ENCODE measurements around the gene VPS72.
A peak's percentile ranks its signal among the peaks of the same experiment; 100 is the strongest.
"Not testable (repeated sequence)": the region's sequence is repeated elsewhere in the genome, so short reads cannot be mapped to it uniquely, and the experiment has no call there.

VPS72 gene

GRCh38 chr1:151189637-151190445 is at the start of gene VPS72:
TSS of gene VPS72 (minus strand) at chr1:151190197. CDS start at chr1:151190121, 76 bp downstream.
- peak; percentile 64 to 67 for DNase-seq (ENCODE audit: low read depth in 2 of 2)

DNA sequence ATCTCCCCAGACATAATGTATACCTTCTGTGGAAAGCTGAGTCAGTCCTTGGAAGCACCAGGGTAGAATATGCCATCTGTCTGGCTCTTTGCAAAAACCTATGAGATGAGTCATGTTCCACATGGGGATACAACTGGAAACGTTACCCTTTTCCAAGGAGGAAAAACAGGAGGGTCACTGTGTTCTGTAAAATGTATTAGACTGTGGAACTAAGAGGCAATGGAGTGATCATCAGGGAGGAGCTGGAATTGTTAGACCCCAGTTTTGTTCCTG is 48.4 kb upstream of the VPS72 start:
- peak; percentile 77 to 78 for DNase-seq (ENCODE audit: low read depth in 2 of 2)

DNA sequence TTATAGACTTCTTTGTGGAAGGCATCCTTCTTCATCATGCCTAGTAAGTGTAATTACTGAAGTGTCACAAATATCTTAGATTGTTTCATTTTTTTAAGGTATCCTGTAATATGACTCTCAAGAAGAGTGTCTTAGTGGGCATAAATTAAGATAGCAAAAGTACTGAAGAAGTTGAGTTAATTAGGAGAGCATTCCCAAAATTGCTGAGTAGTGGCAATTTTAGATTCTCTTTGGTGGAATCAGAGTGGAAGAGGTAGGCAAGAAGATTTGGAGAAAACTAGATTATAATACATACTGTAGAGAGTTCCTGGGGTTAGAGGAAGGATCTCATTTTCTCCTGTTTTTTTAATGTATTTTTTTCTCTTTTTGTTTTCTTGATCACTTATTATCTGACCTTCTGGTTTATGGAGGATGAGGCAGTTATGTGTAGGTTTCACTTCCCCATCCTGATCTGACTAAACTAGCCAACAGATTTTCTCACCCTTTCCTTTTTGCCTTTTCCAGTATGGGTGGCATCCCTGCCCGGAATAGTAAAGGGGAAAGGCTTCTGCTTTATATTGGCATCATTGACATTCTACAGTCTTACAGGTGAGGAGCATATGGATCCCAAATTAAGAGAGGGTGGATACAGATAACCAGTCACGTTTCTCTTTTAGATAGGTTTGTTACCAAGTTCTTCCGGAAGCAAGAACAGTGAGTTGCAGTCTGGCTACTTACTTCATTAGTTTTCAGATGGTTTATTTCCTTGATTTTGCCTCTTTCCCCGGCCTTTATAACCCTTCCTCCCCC is 47.9 kb upstream of the VPS72 start:
- DNase-seq (ENCODE audit: low read depth in 2 of 2), result no peak

DNA sequence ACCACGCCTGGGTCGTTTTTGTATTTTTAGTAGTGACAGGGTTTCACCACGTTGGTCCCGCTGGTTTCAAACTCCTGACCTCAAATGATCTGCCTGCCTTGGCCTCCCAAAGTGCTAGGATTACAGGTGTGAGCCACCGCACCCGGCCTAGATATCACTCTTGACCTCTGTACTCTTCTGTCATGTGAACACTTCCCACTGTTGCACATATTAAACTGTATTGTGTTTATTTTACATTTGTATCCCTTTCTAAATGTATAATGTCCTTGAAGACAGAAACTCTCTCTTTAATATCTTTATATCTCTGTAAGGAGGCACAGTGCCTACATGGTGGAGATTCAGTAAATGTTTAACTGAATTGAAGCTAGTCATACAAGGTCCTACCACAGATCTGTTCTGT is 45.2 kb upstream of the VPS72 start:
- DNase-seq (ENCODE audit: low read depth in 2 of 2), result no peak

DNA sequence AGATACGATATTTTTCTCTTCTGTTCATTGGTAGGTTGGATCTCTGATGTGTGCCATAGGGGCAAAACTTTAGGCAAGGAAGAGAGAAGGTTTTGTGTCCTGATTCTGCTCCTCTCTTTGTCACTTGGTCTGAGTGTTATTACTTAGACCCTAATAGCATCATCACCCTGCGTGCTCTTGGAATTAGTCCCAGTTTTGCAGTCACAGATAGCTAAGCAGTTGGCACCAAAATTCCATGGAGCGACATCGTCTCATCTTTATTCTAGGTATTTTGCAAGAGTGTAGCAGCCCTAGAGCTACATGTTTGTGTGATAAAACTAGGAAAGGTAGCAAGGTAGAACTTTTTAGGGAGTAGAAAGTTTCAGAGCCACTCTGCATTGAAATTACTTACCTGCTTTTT is 32.1 kb upstream of the VPS72 start:
- DNase-seq (ENCODE audit: low read depth in 2 of 2), result no peak

- no peak for DNase-seq (ENCODE audit: low read depth in 2 of 2)
Observed at GRCh38 chr1:151221616-151222015, 31.6 kb upstream of the VPS72 start.

GRCh38 chr1:151213560-151213959 is 23.6 kb upstream of the VPS72 start:
- DNase-seq (ENCODE audit: low read depth in 2 of 2), result no peak

DNA sequence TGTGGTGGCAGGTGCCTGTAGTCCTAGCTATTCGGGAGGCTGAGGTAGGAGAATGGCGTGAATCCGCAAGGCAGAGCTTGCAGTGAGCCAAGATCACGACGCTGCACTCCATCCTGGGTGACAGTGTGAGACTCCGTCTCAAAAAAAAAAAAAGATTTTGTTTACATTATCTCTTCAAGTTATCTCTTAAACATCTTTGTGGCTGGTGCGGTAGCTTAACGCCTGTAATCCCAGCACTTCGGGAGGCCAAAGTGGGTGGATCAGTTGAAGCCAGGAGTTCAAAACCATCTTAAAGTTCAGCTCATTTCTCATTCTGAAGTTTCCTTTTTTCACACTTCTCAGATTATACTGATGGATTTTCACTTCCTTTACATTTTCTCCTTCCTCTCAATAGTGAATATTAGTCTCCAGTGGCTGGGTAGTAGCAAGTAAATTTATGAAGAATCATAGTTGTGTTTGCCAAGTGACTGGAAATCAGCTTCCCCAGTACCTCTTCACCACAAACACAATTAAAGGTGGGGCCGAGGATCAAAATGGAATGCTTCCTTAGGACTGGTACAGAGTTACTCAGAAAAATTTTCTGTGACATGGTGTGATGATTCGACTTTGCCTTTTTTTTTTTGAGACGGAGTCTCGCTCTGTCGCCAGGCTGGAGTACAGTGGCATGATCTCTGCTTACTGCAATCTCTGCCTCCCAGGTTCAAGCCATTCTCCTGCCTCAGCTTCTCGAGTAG is 22.1 kb upstream of the VPS72 start:
- no peak for DNase-seq (ENCODE audit: low read depth in 2 of 2)

DNA sequence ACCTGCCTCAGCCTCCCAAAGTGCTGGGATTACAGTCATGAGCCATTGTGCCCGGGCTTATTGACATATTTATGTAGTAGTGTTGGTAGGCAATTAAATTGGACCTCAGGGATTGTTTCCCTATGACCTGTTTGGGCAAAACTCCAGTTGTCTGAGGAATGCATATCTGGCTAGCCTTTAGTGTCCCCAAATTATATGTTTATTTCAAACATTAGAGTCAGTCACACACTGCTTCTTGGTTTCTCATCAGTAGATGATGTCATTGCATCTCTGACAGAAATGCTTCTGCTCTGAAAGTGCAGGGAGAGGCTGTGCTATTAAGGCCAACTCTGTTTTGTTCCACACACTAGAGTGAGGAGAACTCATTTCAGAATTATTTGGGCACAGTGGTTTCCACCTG is 20.8 kb upstream of the VPS72 start:
- DNase-seq (ENCODE audit: low read depth in 2 of 2), result no peak

DNA sequence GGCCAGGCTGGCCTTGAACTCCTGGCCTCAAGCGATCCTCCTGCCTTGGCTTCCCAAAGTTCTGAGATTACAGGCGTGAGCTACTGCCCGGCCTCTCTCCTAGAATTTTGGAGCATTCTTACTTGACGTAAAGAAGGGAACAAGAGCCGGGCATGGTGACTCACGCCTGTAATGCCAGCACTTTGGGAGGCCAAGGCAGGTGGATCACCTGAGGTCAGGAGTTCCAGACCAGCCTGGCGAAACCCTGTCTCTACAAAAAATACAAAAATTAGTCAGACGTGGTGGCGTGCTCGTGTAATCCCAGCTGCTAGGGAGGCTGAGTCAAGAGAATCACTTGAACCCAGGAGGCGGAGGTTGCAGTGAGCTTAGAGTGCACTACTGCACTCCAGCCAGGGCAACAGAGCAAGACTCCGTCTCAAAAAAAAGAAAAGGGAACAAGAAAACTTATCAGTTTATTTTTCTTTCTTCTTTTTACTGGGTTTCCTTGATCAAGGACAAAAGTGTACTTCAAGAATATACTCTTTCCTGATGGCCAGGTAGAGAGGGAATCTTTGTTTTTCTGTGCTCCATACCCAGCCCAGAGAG is 15.5 kb upstream of the VPS72 start:
- not testable (repeated sequence) for DNase-seq (ENCODE audit: low read depth in 2 of 2)

GRCh38 chr1:151199873-151200581 is 10.0 kb upstream of the VPS72 start:
- DNase-seq (ENCODE audit: low read depth in 2 of 2), result peak; percentile 92 to 95

GRCh38 chr1:151198254-151199127 is 8.5 kb upstream of the VPS72 start, which contains the start of gene PIP5K1A:
TSS of gene PIP5K1A (plus strand) at chr1:151198552. CDS start at chr1:151198997, 445 bp downstream.
- peak; percentile 95 to 96 for DNase-seq (ENCODE audit: low read depth in 2 of 2)

DNA sequence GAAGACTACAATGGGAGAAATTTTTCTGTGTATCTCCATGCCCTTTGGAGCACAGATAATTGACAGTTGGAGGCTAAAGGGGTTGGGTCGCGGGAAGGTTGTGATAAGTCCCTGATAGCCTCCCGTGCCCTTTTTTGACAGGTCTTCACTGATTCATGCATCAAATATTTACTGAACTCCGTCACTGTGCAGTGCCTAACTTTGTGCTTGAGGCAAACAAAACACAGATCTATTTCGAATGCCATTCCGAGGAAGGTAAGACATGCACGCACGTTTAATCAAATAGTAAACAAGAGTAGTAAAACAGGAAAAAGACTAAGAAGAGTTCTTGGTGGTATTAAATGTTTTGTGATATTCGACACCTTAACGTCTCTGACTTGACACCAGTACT is 7.9 kb upstream of the VPS72 start:
- DNase-seq (ENCODE audit: low read depth in 2 of 2), result no peak

- DNase-seq (ENCODE audit: low read depth in 2 of 2), result peak; percentile 73
Observed at GRCh38 chr1:151196292-151196800, 6.3 kb upstream of the VPS72 start.

DNA sequence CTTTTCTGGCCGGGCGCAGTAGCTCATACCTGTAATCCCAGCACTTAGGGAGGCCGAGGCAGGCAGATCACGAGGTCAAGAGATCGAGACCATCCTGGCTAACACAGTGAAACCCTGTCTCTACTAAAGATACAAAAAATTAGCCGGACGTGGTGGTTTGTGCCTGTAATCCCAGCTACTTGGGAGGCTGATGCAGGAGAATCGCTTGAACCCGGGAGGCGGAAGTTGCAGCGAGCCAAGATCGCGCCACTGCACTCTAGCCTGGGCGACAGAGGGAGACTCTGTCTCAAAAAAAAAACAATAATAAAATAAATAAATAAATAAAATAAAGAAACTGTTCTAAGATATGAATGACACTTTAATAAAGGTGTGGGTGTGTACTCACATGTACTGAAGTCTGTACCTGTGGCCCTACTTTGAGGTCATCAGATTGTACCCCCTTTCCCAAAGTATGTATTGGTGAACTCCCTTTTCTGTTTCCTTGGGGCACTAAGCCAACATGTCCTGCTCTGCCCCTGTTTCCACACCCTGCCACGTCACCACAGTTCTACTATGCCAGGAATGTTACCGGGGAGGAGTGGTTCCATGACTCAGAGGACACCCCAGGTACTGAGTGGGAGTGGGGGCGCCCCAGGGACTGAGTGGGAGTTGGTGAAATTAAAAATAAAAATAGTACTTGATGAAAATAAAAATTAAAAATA is 5.0 kb upstream of the VPS72 start:
- DNase-seq (ENCODE audit: low read depth in 2 of 2), result peak; percentile 69 to 75

- no peak for DNase-seq (ENCODE audit: low read depth in 2 of 2)
Observed at GRCh38 chr1:151193856-151194255, 3.9 kb upstream of the VPS72 start.

- DNase-seq (ENCODE audit: low read depth in 2 of 2), result no peak
Observed at GRCh38 chr1:151193304-151193703, 3.3 kb upstream of the VPS72 start.

DNA sequence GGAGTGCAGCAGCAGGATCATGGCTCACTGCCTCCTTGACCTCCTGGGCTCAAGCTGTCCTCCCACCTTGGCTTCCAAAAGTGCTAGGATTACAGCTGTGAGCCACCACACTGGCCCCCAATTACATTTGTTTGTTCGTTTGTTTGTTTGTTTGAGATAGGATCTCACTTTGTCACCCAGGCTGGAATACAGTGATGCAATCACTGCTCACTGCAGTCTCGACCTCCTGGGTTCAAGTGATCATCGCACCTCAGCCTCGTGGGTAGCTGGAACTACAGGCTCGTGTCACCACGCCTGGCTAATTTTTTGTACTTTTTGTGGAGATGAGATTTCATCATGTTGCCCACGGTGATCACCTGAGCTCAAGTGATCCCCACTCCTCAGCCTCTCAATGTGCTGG is 2.0 kb upstream of the VPS72 start:
- DNase-seq (ENCODE audit: low read depth in 2 of 2), result no peak

- not testable (repeated sequence) for DNase-seq (ENCODE audit: low read depth in 2 of 2)
Observed at GRCh38 chr1:151188667-151189066, 1.3 kb downstream of the VPS72 start.

- no peak for DNase-seq (ENCODE audit: low read depth in 2 of 2)
Observed at GRCh38 chr1:151187205-151187604, 2.8 kb downstream of the VPS72 start.

Data from fibroblast of skin of left biceps (primary cell).